SK-N-SH treated with all-trans-retinoic acid at 6 μM for 48 hours (cell line): ENCODE results near the gene TNRC6A.
A peak's percentile ranks its signal among the peaks of the same experiment; 100 is the strongest.

Source experiments
- ATAC-seq: fragments of 200-7000 bp; cut with Tn5 transposase; 3 replicates; pipeline ENCODE4 v1.9.1; 2020; ENCODE audit warnings: mild to moderate bottlenecking, moderate library complexity
- ARNTL ChIP-seq: fragments of 450-650 bp; formaldehyde crosslinking; IDR thresholded peaks from 2 replicates; pipeline ENCODE4 v1.5.0; 2020; ENCODE audit warnings: low read depth, mild to moderate bottlenecking, moderate library complexity, borderline replicate concordance
- BACH2 ChIP-seq: fragments of 250-450 bp; sonication (Bioruptor Pico); IDR thresholded peaks from 2 replicates; pipeline ENCODE4 v1.9.0; 2021; ENCODE audit warnings: mild to moderate bottlenecking, borderline replicate concordance
- CREB5 ChIP-seq: fragments of 250-450 bp; sonication (Bioruptor Pico); IDR thresholded peaks from 2 replicates; pipeline ENCODE4 v1.5.1; 2020; ENCODE audit warnings: low read depth, mild to moderate bottlenecking, moderate library complexity
- CSDC2 ChIP-seq: fragments of 250-450 bp; sonication (Bioruptor Pico); IDR thresholded peaks from 2 replicates; pipeline ENCODE4 v1.5.0; 2020; ENCODE audit warnings: mild to moderate bottlenecking, moderate library complexity
- CSRNP3 ChIP-seq: fragments of 250-450 bp; sonication (Bioruptor Pico); IDR thresholded peaks from 2 replicates; pipeline ENCODE4 v1.5.1; 2021; ENCODE audit warnings: mild to moderate bottlenecking, moderate library complexity
- ESRRG ChIP-seq: fragments of 250-450 bp; sonication (Bioruptor Pico); IDR thresholded peaks from 2 replicates; pipeline ENCODE4 v1.6.1; 2021; ENCODE audit warnings: mild to moderate bottlenecking
- GLIS3 ChIP-seq: fragments of 250-450 bp; sonication (Bioruptor Pico); IDR thresholded peaks from 2 replicates; pipeline ENCODE4 v1.5.0; 2020; ENCODE audit warnings: mild to moderate bottlenecking, moderate library complexity
- ISL1 ChIP-seq: fragments of 250-450 bp; sonication (Bioruptor Pico); IDR thresholded peaks from 2 replicates; pipeline ENCODE4 v2.1.2; 2022; ENCODE audit warnings: mild to moderate bottlenecking, moderate library complexity
- OSR1 ChIP-seq: fragments of 250-450 bp; sonication (Bioruptor Pico); IDR thresholded peaks from 2 replicates; pipeline ENCODE4 v1.8.0; 2022; ENCODE audit warnings: moderate library complexity, mild to moderate bottlenecking, inconsistent platforms
- PATZ1 ChIP-seq: fragments of 250-450 bp; sonication (Bioruptor Pico); IDR thresholded peaks from 2 replicates; pipeline ENCODE4 v1.8.0; 2020; ENCODE audit warnings: mild to moderate bottlenecking, moderate library complexity, borderline replicate concordance
- POU6F1 ChIP-seq: fragments of 250-450 bp; sonication (Bioruptor Pico); IDR thresholded peaks from 2 replicates; pipeline ENCODE4 v1.8.0; 2021; ENCODE audit warnings: low read depth, mild to moderate bottlenecking, moderate library complexity, borderline replicate concordance
- PPARA ChIP-seq: fragments of 250-450 bp; sonication (Bioruptor Pico); IDR thresholded peaks from 2 replicates; pipeline ENCODE4 v1.5.0; 2020; ENCODE audit warnings: mild to moderate bottlenecking, borderline replicate concordance
- RARB ChIP-seq: fragments of 250-450 bp; sonication (Bioruptor Pico); IDR thresholded peaks from 2 replicates; pipeline ENCODE4 v1.8.0; 2021; ENCODE audit warnings: mild to moderate bottlenecking, moderate library complexity
- SNAI2 ChIP-seq: fragments of 250-450 bp; sonication (Bioruptor Pico); IDR thresholded peaks from 2 replicates; pipeline ENCODE4 v1.5.0; 2020; ENCODE audit warnings: mild to moderate bottlenecking, moderate library complexity
- TCF4 ChIP-seq: fragments of 250-450 bp; sonication (Bioruptor Pico); IDR thresholded peaks from 2 replicates; pipeline ENCODE4 v1.8.0; 2021; ENCODE audit warnings: mild to moderate bottlenecking, moderate library complexity, borderline replicate concordance
- TOX ChIP-seq: fragments of 250-450 bp; sonication (Bioruptor Pico); IDR thresholded peaks from 2 replicates; pipeline ENCODE4 v1.8.0; 2021; ENCODE audit warnings: mild to moderate bottlenecking, moderate library complexity, borderline replicate concordance
- TSHZ2 ChIP-seq: fragments of 250-450 bp; sonication (Bioruptor Pico); IDR thresholded peaks from 2 replicates; pipeline ENCODE4 v1.5.0; 2020; ENCODE audit warnings: mild to moderate bottlenecking, moderate library complexity
- ZFP3 ChIP-seq: fragments of 250-450 bp; sonication (Bioruptor Pico); IDR thresholded peaks from 2 replicates; pipeline ENCODE4 v1.5.0; 2020; ENCODE audit warnings: mild to moderate bottlenecking, moderate library complexity
- ZFP30 ChIP-seq: fragments of 450-650 bp; formaldehyde crosslinking; IDR thresholded peaks from 2 replicates; pipeline ENCODE4 v1.5.0; 2022; ENCODE audit warnings: mild to moderate bottlenecking, moderate library complexity
- ZNF565 ChIP-seq: fragments of 450-650 bp; formaldehyde crosslinking; conservative IDR thresholded peaks from 2 replicates; pipeline ENCODE4 v1.5.0; 2020; ENCODE audit warnings: low read depth, mild to moderate bottlenecking, moderate library complexity
- ZNF70 ChIP-seq: fragments of 450-650 bp; formaldehyde crosslinking; IDR thresholded peaks from 2 replicates; pipeline ENCODE4 v1.5.0; 2020; ENCODE audit warnings: mild to moderate bottlenecking, moderate library complexity
- ZNF8 ChIP-seq: fragments of 450-650 bp; formaldehyde crosslinking; IDR thresholded peaks from 2 replicates; pipeline ENCODE4 v1.5.0; 2020; ENCODE audit warnings: mild to moderate bottlenecking, moderate library complexity

Gene TNRC6A

GRCh38 chr16:24778671-24779070 lies 49.2 kb downstream of the TNRC6A start:
- ATAC-seq, result peak; percentile 31; the same call in 2 of the 3 replicates

GRCh38 chr16:24781256-24781655 lies 51.8 kb downstream of the TNRC6A start:
- no peak for TF ChIP-seq ZNF70 (CRISPR knock-in tag)
- TF ChIP-seq ISL1 (CRISPR knock-in tag), result no peak
- TF ChIP-seq BACH2, result no peak
- TF ChIP-seq CSRNP3, result no peak
- TF ChIP-seq RARB (CRISPR knock-in tag), result no peak
- no peak for TF ChIP-seq ZFP30
- no peak for TF ChIP-seq TCF4 (CRISPR knock-in tag)
- no peak for TF ChIP-seq SNAI2 (CRISPR knock-in tag)
- no peak for TF ChIP-seq ZNF565 (CRISPR knock-in tag)
- no peak for TF ChIP-seq CSDC2 (CRISPR knock-in tag)
- no peak for TF ChIP-seq PATZ1 (CRISPR knock-in tag)
- no peak for TF ChIP-seq GLIS3 (CRISPR knock-in tag)
- no peak for ATAC-seq

More at GRCh38 chr16:24778671-24779070, 49.2 kb downstream of the TNRC6A start:
- TF ChIP-seq RARB (CRISPR knock-in tag), result no peak
- no peak for TF ChIP-seq ZNF8
- no peak for TF ChIP-seq TCF4 (CRISPR knock-in tag)
- TF ChIP-seq TOX (CRISPR knock-in tag), result no peak
- no peak for TF ChIP-seq ESRRG
- TF ChIP-seq ARNTL (CRISPR knock-in tag), result no peak

- ATAC-seq, result no peak
- TF ChIP-seq TOX (CRISPR knock-in tag) (no peak), GLIS3 (CRISPR knock-in tag) (no peak), ARNTL (CRISPR knock-in tag) (no peak), ZNF8 (no peak), ESRRG (no peak), RARB (CRISPR knock-in tag) (no peak), POU6F1 (CRISPR knock-in tag) (no peak), TCF4 (CRISPR knock-in tag) (no peak), ZNF70 (CRISPR knock-in tag) (no peak), BACH2 (no peak), ISL1 (CRISPR knock-in tag) (no peak), ZFP3 (CRISPR knock-in tag) (no peak), PPARA (no peak), CREB5 (CRISPR knock-in tag) (no peak)
Observed at GRCh38 chr16:24784121-24784520, 54.7 kb downstream of the TNRC6A start.

GRCh38 chr16:24789881-24790280 lies 60.4 kb downstream of the TNRC6A start:
- ATAC-seq, result no peak
- no peak for TF ChIP-seq CSDC2 (CRISPR knock-in tag)
- TF ChIP-seq TCF4 (CRISPR knock-in tag), result no peak
- no peak for TF ChIP-seq RARB (CRISPR knock-in tag)
- no peak for TF ChIP-seq ZNF70 (CRISPR knock-in tag)
- TF ChIP-seq ESRRG, result no peak
- no peak for TF ChIP-seq SNAI2 (CRISPR knock-in tag)
- TF ChIP-seq POU6F1 (CRISPR knock-in tag), result no peak
- TF ChIP-seq TSHZ2 (CRISPR knock-in tag), result no peak
- TF ChIP-seq ZFP3 (CRISPR knock-in tag), result no peak
- no peak for TF ChIP-seq ZFP30
- TF ChIP-seq PATZ1 (CRISPR knock-in tag), result no peak
- no peak for TF ChIP-seq OSR1 (CRISPR knock-in tag)
- no peak for TF ChIP-seq ZNF565 (CRISPR knock-in tag)
- no peak for TF ChIP-seq BACH2
- TF ChIP-seq GLIS3 (CRISPR knock-in tag), result no peak
- TF ChIP-seq ISL1 (CRISPR knock-in tag), result no peak
